ENCODE measurements around the gene PDE10A. TPM values are rescaled to one million over a fixed set of nuclear protein-coding genes. Genes with fewer than 3 reads are reported as not detected.

The PDE10A gene
- total RNA-seq, 2 experiments from 2014 or later = not detected

DNA sequence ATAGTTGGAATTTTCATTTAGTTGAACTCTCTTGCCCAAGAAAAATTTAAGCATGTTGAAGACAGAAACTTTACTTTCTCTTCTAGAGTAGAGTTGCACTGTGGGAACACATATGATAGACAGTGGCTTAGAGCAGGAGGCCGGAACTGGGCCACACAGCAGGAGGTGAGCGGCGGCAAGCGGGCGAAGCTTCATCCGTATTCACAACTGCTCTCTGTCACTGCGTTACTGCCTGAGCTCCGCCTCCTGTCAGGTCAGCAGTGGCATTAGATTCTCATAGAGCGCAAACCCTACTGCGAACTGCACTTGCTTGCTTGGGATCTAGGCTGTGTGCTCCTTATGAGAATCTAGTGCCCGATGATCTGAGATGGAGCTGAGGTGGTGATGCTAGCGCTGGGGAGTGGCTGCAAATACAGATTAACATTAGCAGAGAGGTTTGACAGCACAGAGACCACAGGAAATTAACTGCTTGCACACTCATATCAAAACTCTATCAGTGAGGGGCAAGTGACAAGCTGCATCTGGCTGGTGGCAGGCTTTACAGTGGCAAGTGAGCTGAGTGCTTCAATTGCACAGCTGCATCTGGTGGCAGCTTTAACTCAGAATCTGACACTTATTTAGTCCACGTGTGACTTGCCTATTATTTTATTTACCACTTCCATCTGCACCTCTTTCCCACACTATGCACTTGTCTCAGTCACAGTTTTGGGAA, 178.7 kb downstream of the PDE10A start:
- H3K4me3 Mint-ChIP-seq = no peak overlapping the region
- H3K9me3 Mint-ChIP-seq = no peaks in the 10 kb centered on the region
- ChIA-PET CTCF (no interaction called here), POLR2A (no interaction called here)
- no peaks in the 10 kb centered on the region for H3K36me3 Mint-ChIP-seq (ENCODE audit: low read depth)
- no peak for ATAC-seq
- no peak for DNase-seq
- TF ChIP-seq, protein P1, sequence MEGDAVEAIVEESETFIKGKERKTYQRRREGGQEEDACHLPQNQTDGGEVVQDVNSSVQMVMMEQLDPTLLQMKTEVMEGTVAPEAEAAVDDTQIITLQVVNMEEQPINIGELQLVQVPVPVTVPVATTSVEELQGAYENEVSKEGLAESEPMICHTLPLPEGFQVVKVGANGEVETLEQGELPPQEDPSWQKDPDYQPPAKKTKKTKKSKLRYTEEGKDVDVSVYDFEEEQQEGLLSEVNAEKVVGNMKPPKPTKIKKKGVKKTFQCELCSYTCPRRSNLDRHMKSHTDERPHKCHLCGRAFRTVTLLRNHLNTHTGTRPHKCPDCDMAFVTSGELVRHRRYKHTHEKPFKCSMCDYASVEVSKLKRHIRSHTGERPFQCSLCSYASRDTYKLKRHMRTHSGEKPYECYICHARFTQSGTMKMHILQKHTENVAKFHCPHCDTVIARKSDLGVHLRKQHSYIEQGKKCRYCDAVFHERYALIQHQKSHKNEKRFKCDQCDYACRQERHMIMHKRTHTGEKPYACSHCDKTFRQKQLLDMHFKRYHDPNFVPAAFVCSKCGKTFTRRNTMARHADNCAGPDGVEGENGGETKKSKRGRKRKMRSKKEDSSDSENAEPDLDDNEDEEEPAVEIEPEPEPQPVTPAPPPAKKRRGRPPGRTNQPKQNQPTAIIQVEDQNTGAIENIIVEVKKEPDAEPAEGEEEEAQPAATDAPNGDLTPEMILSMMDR (IDR thresholded peaks at IDR 0.05) = no peak
- no peaks in the 10 kb centered on the region for H3K27me3 Mint-ChIP-seq
- H3K4me1 Mint-ChIP-seq (ENCODE audit: low read depth) = no peaks in the 10 kb centered on the region
- intact Hi-C loops (cut with micrococcal nuclease) = no loop called here
- H3K27ac Mint-ChIP-seq = no peak overlapping the region

DNA sequence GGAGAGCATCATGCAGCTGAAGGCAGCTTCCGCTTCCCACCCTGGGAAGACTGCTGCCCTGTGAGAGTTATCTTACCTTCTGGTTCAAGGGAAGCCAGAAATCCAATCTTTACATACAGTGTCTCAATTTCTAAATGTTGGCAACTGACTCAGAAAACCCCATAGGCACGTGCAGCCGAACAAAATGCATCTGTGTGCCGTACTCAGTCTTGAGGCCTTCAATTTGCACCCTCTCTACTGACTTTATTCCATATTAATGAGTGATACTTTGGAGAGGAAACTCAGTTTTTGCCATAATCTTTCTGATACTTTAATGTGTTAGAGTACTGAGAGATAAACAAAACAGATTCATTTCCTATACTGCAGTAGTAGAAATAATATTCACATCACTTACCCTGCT, 181.1 kb downstream of the PDE10A start:
- POLR2A ChIA-PET = no interaction called here
- H3K4me3 Mint-ChIP-seq = no peak overlapping the region
- no peaks in the 10 kb centered on the region for H3K27me3 Mint-ChIP-seq
- intact Hi-C loops (cut with micrococcal nuclease) = no loop called here
- H3K4me1 Mint-ChIP-seq (ENCODE audit: low read depth) = no peaks in the 10 kb centered on the region
- no peaks in the 10 kb centered on the region for H3K9me3 Mint-ChIP-seq
- DNase-seq = no peak
- CTCF ChIA-PET = no interaction called here
- no peak overlapping the region for H3K27ac Mint-ChIP-seq
- H3K36me3 Mint-ChIP-seq (ENCODE audit: low read depth) = no peaks in the 10 kb centered on the region
- ATAC-seq = no peak
- TF ChIP-seq, protein P1 (IDR thresholded peaks at IDR 0.05) = no peak

DNA sequence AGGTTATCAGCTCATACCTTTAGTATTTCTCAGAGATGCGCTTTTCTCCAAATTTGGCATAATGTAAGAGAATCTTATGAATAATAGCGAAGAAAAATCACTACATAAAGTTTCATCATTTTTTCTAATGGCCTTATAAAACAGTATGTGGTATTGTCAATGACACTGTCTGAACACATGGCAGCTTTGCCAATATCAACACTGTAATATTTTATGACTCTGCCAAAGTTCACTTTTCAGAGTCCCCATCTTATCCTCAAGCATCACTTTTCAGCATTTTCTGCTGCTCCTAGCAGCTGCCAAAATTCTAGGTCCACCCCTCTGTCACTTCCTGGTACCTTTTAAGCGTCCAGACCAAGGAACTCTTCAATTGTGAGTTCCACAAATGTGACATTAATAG, 182.1 kb downstream of the PDE10A start:
- H3K27me3 Mint-ChIP-seq = no peaks in the 10 kb centered on the region
- CTCF ChIA-PET = no interaction called here
- ATAC-seq (no peak), DNase-seq (no peak)
- H3K9me3 Mint-ChIP-seq = no peaks in the 10 kb centered on the region
- H3K4me1 Mint-ChIP-seq (ENCODE audit: low read depth) = no peaks in the 10 kb centered on the region
- TF ChIP-seq, protein P1 (IDR thresholded peaks at IDR 0.05) = no peak
- POLR2A ChIA-PET = no interaction called here
- H3K36me3 Mint-ChIP-seq (ENCODE audit: low read depth) = no peaks in the 10 kb centered on the region
- H3K27ac Mint-ChIP-seq = no peak overlapping the region
- no peak overlapping the region for H3K4me3 Mint-ChIP-seq
- intact Hi-C loops (cut with micrococcal nuclease) = no loop called here

DNA sequence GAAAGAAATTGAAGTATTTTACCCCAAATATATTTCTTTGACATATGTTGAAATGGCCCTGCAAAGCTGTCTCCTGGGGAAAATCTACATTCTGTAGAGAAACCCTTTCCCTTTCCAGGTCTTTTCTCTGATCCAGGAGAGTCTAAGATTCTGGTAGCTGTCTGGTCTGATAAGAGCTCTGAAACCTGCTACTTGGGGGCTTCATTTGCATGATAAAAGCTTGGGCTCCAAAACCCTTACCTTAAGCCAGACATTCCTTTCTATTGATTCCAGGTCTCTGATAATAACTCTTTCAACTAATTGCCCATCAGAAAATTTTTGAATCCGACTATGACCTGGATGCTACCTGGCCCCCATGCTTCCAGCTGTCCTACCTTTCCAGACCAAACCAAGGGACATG, 184.5 kb downstream of the PDE10A start:
- Mint-ChIP-seq H3K27ac (no peak overlapping the region), H3K36me3 (ENCODE audit: low read depth) (no peaks in the 10 kb centered on the region), H3K27me3 (no peaks in the 10 kb centered on the region), H3K9me3 (peaks cover 2% of the 10 kb centered on the region), H3K4me3 (no peak overlapping the region), H3K4me1 (ENCODE audit: low read depth) (no peaks in the 10 kb centered on the region)
- ATAC-seq (no peak), DNase-seq (no peak)
- TF ChIP-seq, protein P1 (IDR thresholded peaks at IDR 0.05) = no peak
- ChIA-PET POLR2A (no interaction called here), CTCF (no interaction called here)
- intact Hi-C loops (cut with micrococcal nuclease) = no loop called here

DNA sequence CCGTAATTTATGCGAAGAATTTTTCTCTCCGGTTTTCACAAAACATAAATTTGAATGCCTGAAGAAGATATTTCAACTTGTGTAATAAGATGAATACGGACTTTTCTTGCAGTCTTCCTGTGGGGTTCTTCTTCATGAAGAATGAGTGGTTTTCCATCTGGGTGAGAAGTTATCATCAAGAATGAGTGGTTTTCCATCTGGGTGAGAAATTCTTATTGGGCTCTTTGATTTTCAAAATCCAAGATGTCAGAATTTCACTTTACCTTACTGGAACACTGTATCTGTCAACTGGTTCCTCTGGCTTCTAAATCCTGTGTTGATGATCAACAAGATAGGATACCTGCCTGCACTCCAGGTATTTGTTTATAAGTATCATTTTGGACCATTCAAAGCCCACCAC, 193.6 kb downstream of the PDE10A start:
- no peaks in the 10 kb centered on the region for H3K4me1 Mint-ChIP-seq (ENCODE audit: low read depth)
- no peak overlapping the region for H3K4me3 Mint-ChIP-seq
- TF ChIP-seq, protein P1 (IDR thresholded peaks at IDR 0.05) = no peak
- no peak overlapping the region for H3K27ac Mint-ChIP-seq
- ATAC-seq (no peak), DNase-seq (no peak)
- no peaks in the 10 kb centered on the region for H3K27me3 Mint-ChIP-seq
- intact Hi-C loops (cut with micrococcal nuclease) = no loop called here
- no peaks in the 10 kb centered on the region for H3K36me3 Mint-ChIP-seq (ENCODE audit: low read depth)
- H3K9me3 Mint-ChIP-seq = peaks cover 5% of the 10 kb centered on the region
- CTCF ChIA-PET = no interaction called here
- POLR2A ChIA-PET = no interaction called here

All from activated CD8-positive, alpha-beta T cell treated with anti-CD3 and anti-CD28 coated beads for 36 hours (primary cell).